Measurements from ENCODE around the gene CARD11.

CARD11 gene

GRCh38 chr7:2894118-2894940 is 149.3 kb downstream of the CARD11 start:
- DNase-seq (ENCODE audit: low read depth): peak; percentile 72
- peak overlapping the region; percentile 45 for H3K4me3 ChIP-seq (ENCODE audit: low read depth, low read length)
- no peak for TF ChIP-seq CTCF (IDR thresholded peaks at IDR 0.05; ENCODE audit: low read depth, low read length, missing control alignments)

GRCh38 chr7:2893411-2893861 is 150.2 kb downstream of the CARD11 start:
- DNase-seq (ENCODE audit: low read depth): no peak
- TF ChIP-seq CTCF (IDR thresholded peaks at IDR 0.05; ENCODE audit: low read depth, low read length, missing control alignments): no peak
- no peak overlapping the region; the same call in 1 of the 2 replicates for H3K4me3 ChIP-seq (ENCODE audit: low read depth, low read length)

GRCh38 chr7:2892549-2892948 is 151.1 kb downstream of the CARD11 start:
- no peak for TF ChIP-seq CTCF (IDR thresholded peaks at IDR 0.05; ENCODE audit: low read depth, low read length, missing control alignments)
- no peak overlapping the region for H3K4me3 ChIP-seq (ENCODE audit: low read depth, low read length)
- DNase-seq (ENCODE audit: low read depth): no peak

GRCh38 chr7:2887816-2888215 is 155.9 kb downstream of the CARD11 start:
- no peak for DNase-seq (ENCODE audit: low read depth)
- TF ChIP-seq CTCF (IDR thresholded peaks at IDR 0.05; ENCODE audit: low read depth, low read length, missing control alignments): no peak
- H3K4me3 ChIP-seq (ENCODE audit: low read depth, low read length): no peak overlapping the region

DNA sequence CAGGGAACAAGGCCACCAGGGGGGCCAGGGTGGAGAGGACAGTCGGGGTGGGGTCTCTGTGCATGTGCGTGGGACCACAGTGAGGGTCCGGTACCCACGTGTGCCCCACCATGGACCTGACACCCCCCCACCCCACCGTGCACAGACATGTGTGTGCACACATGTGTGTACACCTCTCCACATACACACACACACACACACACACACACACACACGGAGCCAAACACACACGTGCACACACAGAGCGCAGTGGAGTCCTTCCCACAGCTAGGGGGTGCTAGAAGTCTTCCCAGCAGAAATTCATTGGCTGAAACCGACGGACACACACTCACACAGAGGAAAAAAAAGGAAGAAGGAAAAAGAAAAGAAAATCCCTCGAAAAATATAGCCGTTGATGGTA is 156.8 kb downstream of the CARD11 start:
- TF ChIP-seq CTCF (IDR thresholded peaks at IDR 0.05; ENCODE audit: low read depth, low read length, missing control alignments): peak; percentile 91
- no peak overlapping the region for H3K4me3 ChIP-seq (ENCODE audit: low read depth, low read length)
- DNase-seq (ENCODE audit: low read depth): no peak

DNA sequence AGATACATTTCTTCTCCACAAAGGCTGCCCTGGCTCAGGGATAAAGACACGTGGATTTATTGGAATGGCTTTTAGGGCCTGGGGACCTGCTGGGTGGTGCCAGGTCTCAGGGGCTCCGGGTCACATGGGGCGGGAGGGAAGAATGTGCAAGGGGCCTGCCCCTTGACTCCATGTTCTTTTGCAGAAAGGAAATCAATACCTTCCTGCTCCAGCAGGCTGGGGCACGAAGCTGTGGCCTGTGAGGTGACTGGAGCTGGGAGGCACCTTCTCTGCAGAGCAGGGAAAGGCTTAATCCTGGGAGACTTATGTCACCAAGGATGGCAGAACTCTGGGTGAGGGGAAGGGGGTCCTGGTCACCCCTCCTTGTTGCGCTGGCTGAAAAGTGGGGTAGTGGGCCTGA is 157.3 kb downstream of the CARD11 start:
- no peak for TF ChIP-seq CTCF (IDR thresholded peaks at IDR 0.05; ENCODE audit: low read depth, low read length, missing control alignments)
- H3K4me3 ChIP-seq (ENCODE audit: low read depth, low read length): no peak overlapping the region
- no peak for DNase-seq (ENCODE audit: low read depth)

DNA sequence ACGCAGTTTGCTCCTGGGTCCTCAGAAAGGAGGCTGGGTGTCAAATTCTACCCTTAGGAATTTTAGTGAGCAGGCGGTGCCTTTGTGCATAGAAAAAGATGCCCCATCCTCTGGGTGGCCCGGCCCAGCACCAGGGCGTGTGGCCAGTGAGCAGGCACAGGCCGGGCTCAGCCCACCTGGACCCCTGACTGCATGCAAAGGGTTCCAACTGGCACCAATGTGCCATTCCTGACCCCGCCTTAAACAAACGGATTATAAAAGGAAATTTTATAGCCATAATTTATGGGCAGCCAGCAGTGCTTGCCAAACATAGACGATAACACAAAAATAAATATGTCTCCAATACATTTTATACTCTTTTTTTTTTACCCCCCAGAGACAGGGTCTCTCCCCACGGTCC is 159.5 kb downstream of the CARD11 start:
- no peak for TF ChIP-seq CTCF (IDR thresholded peaks at IDR 0.05; ENCODE audit: low read depth, low read length, missing control alignments)
- DNase-seq (ENCODE audit: low read depth): no peak
- H3K4me3 ChIP-seq (ENCODE audit: low read depth, low read length): no peak overlapping the region

Data from GM12864 (cell line).